Neuron (in vitro differentiated cells): ENCODE measurements around the gene MTO1.
"Not testable (repeated sequence)": the region's sequence is repeated elsewhere in the genome, so short reads cannot be mapped to it uniquely, and the experiment has no call there.

Experiments
- H2AFZ ChIP-seq: one replicate; pipeline ENCODE4 v1.6.1; 2013; ENCODE audit warnings: low read depth, mild to moderate bottlenecking, inconsistent platforms, low read length, moderate library complexity
- H3K27me3 ChIP-seq: one replicate; pipeline ENCODE4 v1.6.1; 2013; ENCODE audit warnings: low read length; ENCODE audit not compliant: insufficient read depth
- H3K36me3 ChIP-seq: one replicate; pipeline ENCODE4 v1.6.1; 2013; ENCODE audit warnings: low read length; ENCODE audit not compliant: insufficient read depth
- H3K4me1 ChIP-seq: one replicate; pipeline ENCODE4 v1.6.1; 2013; ENCODE audit warnings: low read length; ENCODE audit not compliant: insufficient read depth
- H3K4me3 ChIP-seq: 2 replicates; pipeline ENCODE4 v1.5.1; 2013; ENCODE audit warnings: mild to moderate bottlenecking, low read length, moderate library complexity
- H3K9me3 ChIP-seq: one replicate; pipeline ENCODE4 v1.6.1; 2013; ENCODE audit warnings: low read length

The MTO1 gene

GRCh38 chr6:73509851-73510250 lies 48.3 kb downstream of the MTO1 start:
- H3K36me3 ChIP-seq, result peaks cover 3% of the 10 kb centered on the region
- no peak overlapping the region for H3K4me3 ChIP-seq
- H3K27me3 ChIP-seq, result no peaks in the 10 kb centered on the region
- H3K9me3 ChIP-seq, result no peaks in the 10 kb centered on the region
- H3K4me1 ChIP-seq, result no peaks in the 10 kb centered on the region
- no peak overlapping the region for H2AFZ ChIP-seq

- H2AFZ ChIP-seq, result no peak overlapping the region
- H3K4me3 ChIP-seq, result no peak overlapping the region
- no peaks in the 10 kb centered on the region for H3K27me3 ChIP-seq
- H3K9me3 ChIP-seq, result no peaks in the 10 kb centered on the region
- peaks cover 5% of the 10 kb centered on the region for H3K4me1 ChIP-seq
- H3K36me3 ChIP-seq, result peaks cover 19% of the 10 kb centered on the region
These were observed 50.3 kb downstream of the MTO1 start for GRCh38 chr6:73511796-73512195.

GRCh38 chr6:73513496-73513854 lies 51.9 kb downstream of the MTO1 start:
- Histone ChIP-seq H3K4me1 (peaks cover 13% of the 10 kb centered on the region), H3K4me3 (no peak overlapping the region), H2AFZ (no peak overlapping the region), H3K36me3 (peaks cover 29% of the 10 kb centered on the region), H3K27me3 (no peaks in the 10 kb centered on the region), H3K9me3 (no peaks in the 10 kb centered on the region)

- peaks cover 40% of the 10 kb centered on the region for H3K36me3 ChIP-seq
- peaks cover 23% of the 10 kb centered on the region for H3K4me1 ChIP-seq
- no peak overlapping the region for H2AFZ ChIP-seq
- no peaks in the 10 kb centered on the region for H3K27me3 ChIP-seq
- H3K9me3 ChIP-seq, result no peaks in the 10 kb centered on the region
- no peak overlapping the region for H3K4me3 ChIP-seq
These were observed 53.2 kb downstream of the MTO1 start for GRCh38 chr6:73514746-73515110.

GRCh38 chr6:73515204-73515655 lies 53.7 kb downstream of the MTO1 start:
- Histone ChIP-seq H3K27me3 (no peaks in the 10 kb centered on the region), H3K4me1 (peaks cover 23% of the 10 kb centered on the region), H3K9me3 (no peaks in the 10 kb centered on the region), H3K36me3 (peaks cover 45% of the 10 kb centered on the region), H2AFZ (no peak overlapping the region), H3K4me3 (no peak overlapping the region)

- Histone ChIP-seq H3K36me3 (peaks cover 47% of the 10 kb centered on the region), H2AFZ (no peak overlapping the region), H3K4me1 (peaks cover 23% of the 10 kb centered on the region), H3K9me3 (no peaks in the 10 kb centered on the region), H3K27me3 (no peaks in the 10 kb centered on the region), H3K4me3 (peak overlapping the region; percentile 11)
These were observed 55.3 kb downstream of the MTO1 start for GRCh38 chr6:73516514-73517489.

GRCh38 chr6:73518100-73518981 lies 56.8 kb downstream of the MTO1 start:
- H2AFZ ChIP-seq, H3K9me3 ChIP-seq, H3K27me3 ChIP-seq: not testable (repeated sequence)
- peaks cover 27% of the 10 kb centered on the region for H3K4me1 ChIP-seq
- peak overlapping the region; percentile 49 for H3K4me3 ChIP-seq
- H3K36me3 ChIP-seq, result peaks cover 47% of the 10 kb centered on the region

GRCh38 chr6:73518982-73519881 lies 57.7 kb downstream of the MTO1 start:
- H3K9me3 ChIP-seq, H3K27me3 ChIP-seq: not testable (repeated sequence)
- Histone ChIP-seq H3K4me1 (peaks cover 27% of the 10 kb centered on the region), H2AFZ (peak overlapping the region; percentile 100), H3K4me3 (peak overlapping the region; percentile 86), H3K36me3 (peaks cover 47% of the 10 kb centered on the region)

- H3K4me3 ChIP-seq, result peak overlapping the region; percentile 86
- peaks cover 41% of the 10 kb centered on the region for H3K36me3 ChIP-seq
- no peaks in the 10 kb centered on the region for H3K27me3 ChIP-seq
- peak overlapping the region; percentile 100 for H2AFZ ChIP-seq
- H3K9me3 ChIP-seq, result no peaks in the 10 kb centered on the region
- peaks cover 27% of the 10 kb centered on the region for H3K4me1 ChIP-seq
These were observed 58.6 kb downstream of the MTO1 start for GRCh38 chr6:73519926-73520687.

GRCh38 chr6:73520688-73521350 lies 59.3 kb downstream of the MTO1 start, which contains the start of gene EEF1A1:
Gene EEF1A1, minus strand, starts transcription at chr6:73521032. Its CDS starts 1,006 bp downstream, at chr6:73520026.
- H3K36me3 ChIP-seq, result peaks cover 34% of the 10 kb centered on the region
- peak within 1 kb of the TSS; percentile 100 for H2AFZ ChIP-seq
- peak within 1 kb of the TSS; percentile 86 for H3K4me3 ChIP-seq
- no peaks in the 10 kb centered on the region for H3K27me3 ChIP-seq
- peaks cover 27% of the 10 kb centered on the region for H3K4me1 ChIP-seq
- H3K9me3 ChIP-seq, result no peaks in the 10 kb centered on the region

GRCh38 chr6:73521351-73521985 lies 59.9 kb downstream of the MTO1 start:
- H3K36me3 ChIP-seq, result peaks cover 30% of the 10 kb centered on the region

More at GRCh38 chr6:73521351-73521985, 59.9 kb downstream of the MTO1 start:
- Histone ChIP-seq H3K9me3 (no peaks in the 10 kb centered on the region), H3K4me3 (peak overlapping the region; percentile 86), H3K4me1 (peaks cover 25% of the 10 kb centered on the region), H2AFZ (peak overlapping the region; percentile 100), H3K27me3 (no peaks in the 10 kb centered on the region)
